T-cell (primary cell): ENCODE measurements around the gene RGS3. TPM values are rescaled to one million over a fixed set of nuclear protein-coding genes. Genes with fewer than 3 reads are reported as not detected.
"Not testable (repeated sequence)": the region's sequence is repeated elsewhere in the genome, so short reads cannot be mapped to it uniquely, and the experiment has no call there.

Experiments
- ATAC-seq, 4 experiments: fragments of 200-7000 bp in 3 of 4; fragments of 150-1000 bp in 1 of 4; cut with Tn5 transposase; replicated peaks in 1 of 4; 1 replicate in 3 of 4; 2 replicates in 1 of 4; pipeline ENCODE4 v1.10.0; 2021; ENCODE audit warnings: moderate library complexity in 3 of 4, mild to moderate bottlenecking in 2 of 4, moderate number of reproducible peaks in 1 of 4
- CTCF ChIA-PET, 2 donors: fragments of 300-600 bp; sonication (Branson Sonifier 250); formaldehyde crosslinking; loops; one replicate each; lab custom pipeline; 2022; ENCODE audit warnings: antibody characterized with exemption in 2 of 2; lab: Charles Lee
- POLR2A ChIA-PET, 2 donors: fragments of 300-600 bp; sonication (Branson Sonifier 250); formaldehyde crosslinking; loops; one replicate each; lab custom pipeline; 2022; ENCODE audit warnings: antibody characterized with exemption in 2 of 2; lab: Charles Lee
- DNase-seq, 35 experiments: peaks; one replicate each; pipeline versions ENCODE4 v3.0.0 to v3.0.0-alpha.2; 2013 to 2023
- H3K27ac ChIP-seq: one replicate; pipeline ENCODE4 v1.5.1; 2013; ENCODE audit warnings: low read length
- H3K27me3 ChIP-seq, 2 experiments: replicated peaks in 1 of 2; 1 replicate in 1 of 2; 2 replicates in 1 of 2; pipeline versions ENCODE4 v1.6.1 to v1.7.0; 2013; ENCODE audit warnings: low read length in 1 of 2, mixed read lengths in 1 of 2; ENCODE audit not compliant: control insufficient read depth in 2 of 2, insufficient read depth in 2 of 2; ENCODE audit errors: extremely low read depth in 1 of 2
- H3K36me3 ChIP-seq, 2 donors: 1 replicate in 1 of 2; 2 replicates in 1 of 2; pipeline versions ENCODE4 v1.6.1 to v1.7.0; 2013; ENCODE audit warnings: low read length in 1 of 2; ENCODE audit not compliant: control insufficient read depth in 2 of 2, insufficient read depth in 1 of 2; ENCODE audit errors: extremely low read depth in 1 of 2
- H3K4me1 ChIP-seq, 2 experiments: 1 replicate in 1 of 2; 2 replicates in 1 of 2; pipeline versions ENCODE4 v1.6.1 to v1.7.0; 2013; ENCODE audit warnings: low read length in 2 of 2, mixed read lengths in 1 of 2; ENCODE audit not compliant: insufficient read depth in 2 of 2, control insufficient read depth in 1 of 2; ENCODE audit errors: extremely low read depth in 1 of 2
- H3K4me3 ChIP-seq, 2 donors: 1 replicate in 1 of 2; 2 replicates in 1 of 2; pipeline versions ENCODE4 v1.5.1 to v1.7.0; 2013; ENCODE audit warnings: mild to moderate bottlenecking in 2 of 2, low read length in 1 of 2, moderate library complexity in 1 of 2; ENCODE audit not compliant: control insufficient read depth in 1 of 2; ENCODE audit errors: extremely low read depth in 1 of 2
- H3K9me3 ChIP-seq: 2 replicates; pipeline ENCODE4 v1.7.0; 2013
- H3K27ac Mint-ChIP-seq, 2 donors: one replicate each; pipeline ENCODE4 v1.8.0; 2020 to 2021; ENCODE audit warnings: mild to moderate bottlenecking in 2 of 2, mixed read lengths in 2 of 2
- H3K27me3 Mint-ChIP-seq, 2 donors: one replicate each; pipeline ENCODE4 v1.8.0; 2021 to 2022; ENCODE audit warnings: mixed read lengths in 2 of 2
- H3K36me3 Mint-ChIP-seq: one replicate; pipeline ENCODE4 v1.8.0; 2021; ENCODE audit warnings: mixed read lengths
- H3K4me1 Mint-ChIP-seq, 3 donors: one replicate each; pipeline ENCODE4 v1.8.0; 2020 to 2022; ENCODE audit warnings: mixed read lengths in 3 of 3, mild to moderate bottlenecking in 1 of 3
- H3K4me3 Mint-ChIP-seq, 3 donors: one replicate each; pipeline ENCODE4 v1.8.0; 2020 to 2022; ENCODE audit warnings: mild to moderate bottlenecking in 3 of 3, mixed read lengths in 3 of 3, moderate library complexity in 3 of 3
- H3K9me3 Mint-ChIP-seq, 3 donors: one replicate each; pipeline ENCODE4 v1.8.0; 2020 to 2022; ENCODE audit warnings: mixed read lengths in 3 of 3
- WGBS: methylation state at CpG from one replicate; pipeline ENCODE4 v1.1.5; 2013; ENCODE audit warnings: missing lambda C conversion rate; ENCODE audit not compliant: insufficient coverage; 5-methylcytosine and 5-hydroxymethylcytosine counted together
- total RNA-seq, 35 experiments: library from RNA in 6 of 35; stranded (reverse) in 6 of 35; fragments of 120-200 nt in 1 of 35; gene quantifications; one replicate each; pipeline versions ENCODE4 v1.2.1 to v1.2.4 and lab custom pipeline; 2013 to 2026

Gene RGS3
- total RNA-seq, 5 donors from 2014 or later (not counting 1 experiment from before 2014, with no cell fraction given): 15.9 to 36.5 (median 24.9) TPM

GRCh38 chr9:113639411-113639970 is 176.0 kb downstream of the RGS3 start:
- H3K27me3 Mint-ChIP-seq: peaks cover 4 to 11% of the 10 kb centered on the region in 2 donors
- H3K27ac ChIP-seq, H3K9me3 ChIP-seq, H3K9me3 Mint-ChIP-seq, CTCF ChIA-PET, H3K4me1 ChIP-seq, H3K27ac Mint-ChIP-seq, POLR2A ChIA-PET, H3K4me3 Mint-ChIP-seq, H3K27me3 ChIP-seq, H3K4me3 ChIP-seq, H3K4me1 Mint-ChIP-seq, H3K36me3 Mint-ChIP-seq, H3K36me3 ChIP-seq, ATAC-seq: not testable (repeated sequence)
- DNase-seq: peak in 1 of 35 experiments; percentile 21
- 94% methylated on average over 8 of the region's 15 CpGs for WGBS

- Histone ChIP-seq H3K27me3 (peaks cover 0 to 8% of the 10 kb centered on the region in 2 experiments), H3K9me3 (no peaks in the 10 kb centered on the region), H3K4me1 (no peaks in the 10 kb centered on the region), H3K27ac (no peak overlapping the region), H3K4me3 (no peak overlapping the region), H3K36me3 (no peaks in the 10 kb centered on the region)
- no peaks in the 10 kb centered on the region for H3K36me3 Mint-ChIP-seq
- H3K4me1 Mint-ChIP-seq: no peaks in the 10 kb centered on the region
- peaks cover 0 to 4% (median 0%) of the 10 kb centered on the region in 3 donors for H3K9me3 Mint-ChIP-seq
- POLR2A ChIA-PET: no interaction called here
- ATAC-seq (no peak), DNase-seq (no peak)
- peaks cover 0 to 12% of the 10 kb centered on the region in 2 donors for H3K27me3 Mint-ChIP-seq
- 100% methylated on average over 1 of the region's 6 CpGs for WGBS
- CTCF ChIA-PET: no interaction called here
- H3K27ac Mint-ChIP-seq: no peak overlapping the region
- no peak overlapping the region for H3K4me3 Mint-ChIP-seq
Measured at GRCh38 chr9:113640418-113640817, 176.9 kb downstream of the RGS3 start.

- WGBS: no CpG with 5 or more reads among the region's 7 CpGs
- Mint-ChIP-seq H3K4me1 (no peaks in the 10 kb centered on the region), H3K4me3 (no peak overlapping the region), H3K27ac (no peak overlapping the region), H3K36me3 (no peaks in the 10 kb centered on the region), H3K9me3 (peaks cover 0 to 4% (median 0%) of the 10 kb centered on the region in 3 donors), H3K27me3 (peaks cover 0 to 15% of the 10 kb centered on the region in 2 donors)
- DNase-seq (no peak), ATAC-seq (no peak)
- Histone ChIP-seq H3K27ac (no peak overlapping the region), H3K27me3 (peaks cover 0 to 5% of the 10 kb centered on the region in 2 experiments), H3K36me3 (no peaks in the 10 kb centered on the region), H3K4me1 (no peaks in the 10 kb centered on the region), H3K9me3 (no peaks in the 10 kb centered on the region), H3K4me3 (no peak overlapping the region)
- CTCF ChIA-PET: no interaction called here
- POLR2A ChIA-PET: no interaction called here
Measured at GRCh38 chr9:113641100-113641885, 177.8 kb downstream of the RGS3 start.

- no peak overlapping the region for H3K4me3 Mint-ChIP-seq
- CTCF ChIA-PET: interaction anchor here (0.7 kb wide), 4 partner anchors 59 to 402 kb away, joined by 3 to 8 read pairs (median 6); no protein-coding TSS in a partner anchor
Measured at GRCh38 chr9:113644321-113644720, 180.8 kb downstream of the RGS3 start.

GRCh38 chr9:113645227-113645977 is 181.9 kb downstream of the RGS3 start:
- DNase-seq (no peak), ATAC-seq (no peak)
- ChIA-PET POLR2A (no interaction called here), CTCF (no interaction called here)
- H3K36me3 ChIP-seq: no peaks in the 10 kb centered on the region
- H3K27me3 ChIP-seq: peaks cover 0 to 10% of the 10 kb centered on the region in 2 experiments
- no peaks in the 10 kb centered on the region for H3K9me3 ChIP-seq
- no peaks in the 10 kb centered on the region for H3K36me3 Mint-ChIP-seq
- no peak overlapping the region for H3K4me3 Mint-ChIP-seq
- H3K4me3 ChIP-seq: no peak overlapping the region
- H3K4me1 Mint-ChIP-seq: no peaks in the 10 kb centered on the region
- 78% methylated on average over 6 of the region's 15 CpGs for WGBS
- no peaks in the 10 kb centered on the region for H3K4me1 ChIP-seq
- H3K27ac ChIP-seq: no peak overlapping the region
- peaks cover 0 to 4% (median 0%) of the 10 kb centered on the region in 3 donors for H3K9me3 Mint-ChIP-seq
- no peak overlapping the region for H3K27ac Mint-ChIP-seq
- H3K27me3 Mint-ChIP-seq: peaks cover 0 to 14% of the 10 kb centered on the region in 2 donors

More at GRCh38 chr9:113644321-113644720, 180.8 kb downstream of the RGS3 start:
- no peak overlapping the region for H3K27ac ChIP-seq
- no peaks in the 10 kb centered on the region for H3K36me3 ChIP-seq
- Mint-ChIP-seq H3K36me3 (no peaks in the 10 kb centered on the region), H3K9me3 (peaks cover 0 to 4% (median 0%) of the 10 kb centered on the region in 3 donors), H3K4me1 (no peaks in the 10 kb centered on the region), H3K27me3 (peaks cover 0 to 14% of the 10 kb centered on the region in 2 donors), H3K27ac (no peak overlapping the region)
- no peak overlapping the region for H3K4me3 ChIP-seq
- POLR2A ChIA-PET: no interaction called here
- WGBS: no CpG with 5 or more reads among the region's 2 CpGs
- H3K4me1 ChIP-seq: no peaks in the 10 kb centered on the region
- peaks cover 0 to 8% of the 10 kb centered on the region in 2 experiments for H3K27me3 ChIP-seq
- H3K9me3 ChIP-seq: no peaks in the 10 kb centered on the region
- DNase-seq (no peak), ATAC-seq (no peak)

GRCh38 chr9:113645978-113646253 is 182.4 kb downstream of the RGS3 start:
- no peak overlapping the region for H3K27ac ChIP-seq
- H3K36me3 ChIP-seq: no peaks in the 10 kb centered on the region
- Mint-ChIP-seq H3K9me3 (peaks cover 0 to 4% (median 0%) of the 10 kb centered on the region in 3 donors), H3K36me3 (no peaks in the 10 kb centered on the region), H3K4me1 (no peaks in the 10 kb centered on the region), H3K27ac (no peak overlapping the region), H3K27me3 (peaks cover 0 to 14% of the 10 kb centered on the region in 2 donors), H3K4me3 (no peak overlapping the region)
- H3K4me1 ChIP-seq: no peaks in the 10 kb centered on the region
- H3K4me3 ChIP-seq: no peak overlapping the region
- ChIA-PET CTCF (no interaction called here), POLR2A (no interaction called here)
- no CpG with 5 or more reads among the region's 3 CpGs for WGBS
- peaks cover 0 to 10% of the 10 kb centered on the region in 2 experiments for H3K27me3 ChIP-seq
- no peak for ATAC-seq
- H3K9me3 ChIP-seq: no peaks in the 10 kb centered on the region
- DNase-seq: no peak
